Fibroblast of peridontal ligament (primary cell): ENCODE results near the gene SMU1.
A peak's percentile ranks its signal among the peaks of the same experiment; 100 is the strongest.

ENCODE experiments used
- DNase-seq: peaks from one replicate; pipeline ENCODE4 v3.0.0-alpha.2; 2010; ENCODE audit errors: extremely low read depth

SMU1 gene

DNA sequence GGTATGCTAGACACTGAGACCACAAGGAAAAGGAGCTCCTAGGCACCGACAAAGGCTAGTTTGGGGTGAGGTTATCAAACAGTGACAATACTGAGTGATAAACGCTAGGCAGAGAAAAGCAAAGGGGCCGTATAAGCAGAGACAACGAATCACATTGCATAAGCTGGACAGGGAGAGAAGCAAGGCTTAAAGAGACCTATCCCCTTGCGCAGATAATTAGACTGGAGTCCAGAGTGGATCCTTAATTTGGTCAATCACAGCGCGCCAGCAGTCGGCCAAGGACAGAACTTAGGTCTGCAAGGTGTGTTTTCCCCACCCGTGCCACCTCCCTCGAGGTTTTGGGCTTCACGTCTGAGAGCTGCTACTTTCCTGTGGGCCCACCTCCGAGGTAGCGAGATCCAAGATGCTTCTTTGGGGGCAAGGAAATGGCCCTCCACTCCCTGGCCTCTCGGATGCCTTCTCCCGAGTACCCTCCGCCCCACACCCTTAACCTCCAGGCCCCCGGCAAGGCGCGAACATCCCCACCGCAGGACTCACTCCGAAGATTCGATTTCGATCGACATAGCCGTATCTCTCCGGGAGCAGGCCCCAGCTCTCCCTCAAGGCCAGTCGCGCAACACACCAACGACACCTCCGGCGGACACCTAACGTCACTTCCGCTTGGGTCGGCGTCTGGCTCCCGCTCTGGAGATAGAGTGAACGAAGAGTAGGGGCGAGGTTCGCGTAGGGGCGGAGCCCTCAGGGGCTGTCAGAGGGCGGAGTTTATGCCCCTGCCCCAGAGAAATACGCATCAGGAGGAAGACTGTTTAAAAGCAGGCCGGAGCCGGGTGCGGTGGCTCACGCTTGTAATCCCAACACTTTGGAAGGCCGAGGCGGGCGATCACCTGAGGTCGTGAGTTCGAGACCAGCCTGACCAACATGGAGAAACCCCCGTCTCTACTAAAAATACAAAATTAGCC, at the start of gene SMU1:
SMU1 (minus strand) TSS at position 629 of the 959 bp plus-strand sequence; CDS start at position 563, 66 bp downstream.
- DNase-seq = peak; percentile 97

DNA sequence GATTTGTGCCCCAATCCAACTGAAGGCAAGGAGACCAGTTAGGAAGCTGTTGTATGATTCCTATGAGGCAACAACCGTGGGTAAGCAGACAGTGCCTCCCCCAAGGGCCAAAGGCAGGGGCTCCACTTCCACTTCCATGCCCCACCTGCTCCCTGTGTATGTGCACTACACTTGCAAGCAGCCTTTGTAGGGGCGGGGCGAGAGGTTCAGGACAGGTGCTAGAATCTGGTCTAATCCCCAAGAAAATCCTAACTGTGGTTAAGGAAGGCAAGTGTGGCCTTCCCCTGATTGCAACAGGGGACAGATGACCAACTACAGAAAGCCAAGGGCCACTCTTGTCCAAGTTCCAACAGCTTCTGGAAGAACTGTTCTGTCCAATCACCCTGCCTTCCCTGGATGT, 49.0 kb upstream of the SMU1 start:
- DNase-seq = no peak

GRCh38 chr9:33124751-33125381, 48.4 kb upstream of the SMU1 start:
- peak; percentile 56 for DNase-seq

GRCh38 chr9:33124046-33124445, 47.6 kb upstream of the SMU1 start:
- DNase-seq = no peak

GRCh38 chr9:33123407-33124031, 47.0 kb upstream of the SMU1 start:
- DNase-seq = no peak

GRCh38 chr9:33120620-33121019, 44.1 kb upstream of the SMU1 start:
- DNase-seq = no peak

- DNase-seq = no peak
These were observed 41.3 kb upstream of the SMU1 start for GRCh38 chr9:33117796-33118195.

DNA sequence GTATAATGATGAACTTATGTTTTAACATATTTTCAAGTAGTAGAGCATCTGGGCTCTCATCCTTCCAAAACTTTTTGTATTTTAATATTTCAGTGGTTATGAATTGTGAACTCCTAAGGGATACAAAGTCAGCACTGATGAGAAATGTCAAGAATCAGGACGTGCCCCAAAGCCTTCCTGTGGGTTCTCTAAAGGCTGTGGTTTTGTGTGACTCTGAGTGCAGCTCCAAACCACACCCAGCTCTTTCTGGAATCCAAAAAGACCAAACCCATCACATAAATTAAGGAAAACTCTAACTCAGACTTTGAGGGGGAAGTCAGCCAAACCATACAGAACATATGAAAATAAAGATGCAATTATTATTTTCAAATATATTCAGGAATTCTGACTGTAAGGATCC, 40.8 kb upstream of the SMU1 start:
- DNase-seq = peak; percentile 87

DNA sequence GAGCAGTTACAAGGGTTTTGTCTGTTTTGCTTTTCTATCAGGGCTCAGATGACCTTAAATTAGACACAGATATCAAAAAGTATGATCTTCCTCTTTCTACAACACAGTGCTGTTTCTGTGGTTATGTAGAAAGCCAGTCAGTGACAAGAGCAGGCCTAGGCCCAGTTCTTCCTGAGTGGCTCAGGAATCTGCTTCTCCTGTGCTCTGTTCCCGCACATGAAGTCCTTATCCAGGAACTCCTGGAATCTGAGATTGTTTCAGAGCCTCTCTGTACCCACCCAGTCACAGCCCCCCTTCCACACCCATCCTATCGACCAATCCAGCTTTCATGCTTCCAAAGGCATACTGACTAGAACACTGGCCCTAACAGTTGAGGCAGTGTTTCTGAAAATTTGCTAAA, 40.4 kb upstream of the SMU1 start:
- DNase-seq = no peak

- DNase-seq = no peak
These were observed 38.3 kb upstream of the SMU1 start for GRCh38 chr9:33114746-33115145.

- no peak for DNase-seq
These were observed 37.5 kb upstream of the SMU1 start for GRCh38 chr9:33113799-33114547.

DNA sequence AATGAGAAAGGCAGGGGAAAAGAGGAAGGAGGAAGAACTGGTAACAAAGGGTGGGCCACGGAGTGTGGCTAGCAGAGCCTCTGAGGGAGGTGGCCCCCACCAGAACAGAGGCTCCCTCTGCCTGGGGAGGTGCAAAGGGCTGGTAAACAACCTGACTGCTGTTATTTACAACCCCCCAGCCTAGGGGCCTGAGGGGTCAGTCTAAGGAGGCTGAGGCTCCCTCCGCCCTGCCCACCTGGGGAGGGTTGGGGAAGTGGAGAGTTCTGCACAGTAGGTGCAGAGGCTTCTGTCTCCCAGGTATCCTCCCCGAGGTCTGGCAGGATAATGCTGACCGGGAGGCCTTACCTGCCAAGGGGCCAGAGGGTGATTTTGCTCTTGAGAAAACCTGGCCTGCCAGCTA, 35.6 kb upstream of the SMU1 start:
- no peak for DNase-seq

GRCh38 chr9:33111631-33112030, 35.2 kb upstream of the SMU1 start:
- no peak for DNase-seq

DNA sequence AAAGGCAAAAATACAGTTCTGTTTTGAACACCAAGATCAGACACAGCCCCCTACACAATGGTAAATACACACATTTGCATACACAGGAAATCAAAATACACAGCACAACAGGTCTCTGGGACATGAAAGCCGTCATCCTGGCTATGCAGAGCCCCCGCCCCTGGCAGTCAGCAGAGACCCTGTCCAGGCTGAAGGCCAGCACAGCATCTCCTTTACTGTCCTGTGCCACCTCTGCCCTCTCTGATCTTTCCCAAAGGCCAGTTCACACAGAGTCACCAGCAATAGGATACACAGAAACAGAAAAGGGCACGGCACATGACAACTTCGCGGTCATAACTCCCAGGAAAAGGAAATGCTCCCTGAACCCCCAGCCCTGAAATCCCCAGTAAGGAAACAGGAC, 34.2 kb upstream of the SMU1 start:
- no peak for DNase-seq

DNA sequence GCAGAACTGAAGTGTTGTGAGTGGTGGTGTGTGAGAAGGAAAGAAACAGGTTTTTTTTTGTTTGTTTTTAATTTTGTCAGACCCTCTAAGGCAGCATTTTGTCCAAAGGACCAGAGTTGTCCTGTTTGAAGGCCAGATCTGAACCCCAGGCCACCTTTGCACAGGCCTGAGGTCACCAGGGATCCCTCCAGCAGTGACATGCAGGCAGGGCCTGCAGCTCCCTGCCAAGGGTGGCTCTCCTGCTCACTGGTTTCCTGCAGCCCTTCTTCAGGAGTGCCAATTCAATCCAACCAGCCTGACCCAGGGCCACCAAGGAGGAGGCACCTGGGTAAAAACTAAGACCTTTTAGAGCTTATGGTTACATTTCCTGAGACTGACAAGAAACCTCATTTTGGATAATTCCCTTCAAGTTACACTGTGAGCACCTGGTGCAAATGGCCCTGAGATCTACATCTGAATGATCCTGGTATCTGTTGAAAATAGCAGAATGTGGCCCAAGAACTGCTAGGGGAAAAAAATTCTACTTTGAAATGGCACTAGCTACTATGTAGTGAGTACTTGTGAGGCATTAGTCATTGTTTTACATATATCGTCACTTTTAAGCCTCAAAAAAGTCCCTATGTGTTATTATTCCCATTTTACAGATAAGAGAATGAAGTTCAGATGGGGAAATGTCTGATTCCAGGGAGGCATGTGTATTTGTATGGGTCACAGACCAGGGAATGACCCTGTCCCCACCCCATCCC, 33.5 kb upstream of the SMU1 start:
- no peak for DNase-seq

DNA sequence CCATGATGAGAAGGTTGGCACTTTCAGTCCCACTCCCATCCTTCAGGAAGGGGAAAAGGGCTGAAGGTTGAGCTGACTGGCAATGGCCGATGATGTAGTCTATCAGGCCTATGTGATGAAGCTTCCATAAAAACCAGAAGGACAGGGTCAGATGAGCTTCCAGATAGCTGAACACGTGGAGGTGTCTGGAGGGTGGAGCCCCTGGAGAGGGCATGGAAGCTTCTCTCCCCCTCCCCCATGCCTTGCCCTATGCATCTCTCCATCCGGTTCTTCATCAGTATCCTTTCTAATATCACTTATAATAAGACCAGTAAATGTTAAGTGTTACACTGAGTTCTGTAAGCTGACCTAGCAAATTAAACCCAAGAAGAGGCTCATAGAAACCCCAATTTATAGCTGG, 32.6 kb upstream of the SMU1 start:
- no peak for DNase-seq

DNA sequence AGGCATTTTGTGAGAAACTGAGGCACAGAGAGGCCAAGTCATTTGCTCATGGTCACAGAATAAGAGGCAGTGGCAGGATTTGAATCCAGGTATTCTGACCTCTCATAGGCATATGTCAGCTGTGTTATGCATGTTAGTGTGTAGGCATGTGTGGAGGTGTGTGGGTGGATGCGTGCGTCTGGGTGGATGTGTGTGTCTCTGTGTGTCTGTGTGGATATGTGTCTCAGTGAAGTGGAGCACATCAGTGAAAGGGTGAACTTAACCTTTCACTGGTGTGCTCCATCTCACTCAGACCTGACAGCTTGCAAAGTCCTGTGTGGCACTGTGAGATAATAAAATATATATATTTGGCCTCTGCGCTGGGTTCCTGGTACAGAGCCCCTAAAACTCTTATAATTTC, 32.0 kb upstream of the SMU1 start:
- no peak for DNase-seq

DNA sequence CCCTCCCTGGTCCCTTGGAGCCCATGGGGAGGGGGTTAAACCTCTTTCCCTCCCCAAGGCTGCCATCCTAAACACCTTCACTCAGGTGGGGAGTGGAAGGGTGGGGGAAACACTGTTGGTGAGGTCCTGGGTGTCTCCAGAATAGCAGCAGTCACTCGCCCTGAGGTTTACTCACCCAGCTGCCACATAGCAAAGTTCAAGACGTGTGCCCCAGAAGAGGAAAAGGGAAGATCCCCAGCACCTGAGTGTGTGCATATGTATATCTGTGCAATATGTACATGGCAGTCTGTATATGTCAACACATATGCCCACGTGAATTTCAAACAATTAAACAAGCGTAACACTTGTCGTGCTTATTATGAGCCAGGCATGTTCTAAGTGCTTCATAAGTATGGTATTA, 31.3 kb upstream of the SMU1 start:
- no peak for DNase-seq

- DNase-seq = peak; percentile 90
These were observed 30.6 kb upstream of the SMU1 start for GRCh38 chr9:33106827-33107621.

DNA sequence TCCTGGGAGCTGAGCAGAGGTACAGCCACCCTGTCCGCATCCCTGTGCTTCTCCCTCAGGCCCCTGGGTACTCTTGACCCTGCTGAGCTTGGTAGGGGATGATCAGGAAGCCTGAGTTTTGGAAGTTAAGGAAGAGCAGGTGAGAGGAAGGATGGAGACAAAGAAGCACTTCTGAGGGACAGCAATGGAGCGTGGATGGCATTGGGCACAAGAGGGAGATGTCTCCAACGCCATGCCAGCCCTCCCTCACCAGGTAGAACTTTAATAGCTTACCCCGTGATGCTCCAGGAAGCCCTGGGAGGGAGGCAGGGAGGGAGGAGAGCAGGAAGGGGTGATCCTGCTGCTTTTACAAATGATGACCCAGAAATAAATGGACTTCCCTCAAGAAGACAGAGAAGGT, 29.9 kb upstream of the SMU1 start:
- no peak for DNase-seq
